Central memory CD8-positive, alpha-beta T cell (primary cell): ENCODE results near the gene ABHD14A.

Experiments used
- ATAC-seq: fragments of 150-1000 bp; cut with Tn5 transposase; replicated peaks from 2 replicates; pipeline ENCODE4 v1.10.0; 2022; ENCODE audit warnings: mild to moderate bottlenecking, moderate FRiP score, moderate number of reproducible peaks; ENCODE audit not compliant: poor library complexity, severe bottlenecking; ENCODE audit errors: extremely low read depth
- DNase-seq, 2 donors: peaks; one replicate each; pipeline ENCODE4 v3.0.0; 2021; ENCODE audit warnings: low spot score in 2 of 2
- H3K27ac Mint-ChIP-seq: one replicate; pipeline ENCODE4 v1.8.0; 2022; ENCODE audit warnings: low read depth, mild to moderate bottlenecking, moderate library complexity, mixed read lengths
- H3K27me3 Mint-ChIP-seq: one replicate; pipeline ENCODE4 v1.8.0; 2022; ENCODE audit warnings: mixed read lengths
- H3K36me3 Mint-ChIP-seq: one replicate; pipeline ENCODE4 v1.8.0; 2022; ENCODE audit warnings: mild to moderate bottlenecking, moderate library complexity, mixed read lengths; ENCODE audit not compliant: insufficient read depth
- H3K4me1 Mint-ChIP-seq: one replicate; pipeline ENCODE4 v1.8.0; 2022; ENCODE audit warnings: mixed read lengths
- H3K4me3 Mint-ChIP-seq: one replicate; pipeline ENCODE4 v1.8.0; 2022; ENCODE audit warnings: mild to moderate bottlenecking, moderate library complexity, mixed read lengths
- H3K9me3 Mint-ChIP-seq: one replicate; pipeline ENCODE4 v1.8.0; 2022; ENCODE audit warnings: mixed read lengths

Gene ABHD14A

DNA sequence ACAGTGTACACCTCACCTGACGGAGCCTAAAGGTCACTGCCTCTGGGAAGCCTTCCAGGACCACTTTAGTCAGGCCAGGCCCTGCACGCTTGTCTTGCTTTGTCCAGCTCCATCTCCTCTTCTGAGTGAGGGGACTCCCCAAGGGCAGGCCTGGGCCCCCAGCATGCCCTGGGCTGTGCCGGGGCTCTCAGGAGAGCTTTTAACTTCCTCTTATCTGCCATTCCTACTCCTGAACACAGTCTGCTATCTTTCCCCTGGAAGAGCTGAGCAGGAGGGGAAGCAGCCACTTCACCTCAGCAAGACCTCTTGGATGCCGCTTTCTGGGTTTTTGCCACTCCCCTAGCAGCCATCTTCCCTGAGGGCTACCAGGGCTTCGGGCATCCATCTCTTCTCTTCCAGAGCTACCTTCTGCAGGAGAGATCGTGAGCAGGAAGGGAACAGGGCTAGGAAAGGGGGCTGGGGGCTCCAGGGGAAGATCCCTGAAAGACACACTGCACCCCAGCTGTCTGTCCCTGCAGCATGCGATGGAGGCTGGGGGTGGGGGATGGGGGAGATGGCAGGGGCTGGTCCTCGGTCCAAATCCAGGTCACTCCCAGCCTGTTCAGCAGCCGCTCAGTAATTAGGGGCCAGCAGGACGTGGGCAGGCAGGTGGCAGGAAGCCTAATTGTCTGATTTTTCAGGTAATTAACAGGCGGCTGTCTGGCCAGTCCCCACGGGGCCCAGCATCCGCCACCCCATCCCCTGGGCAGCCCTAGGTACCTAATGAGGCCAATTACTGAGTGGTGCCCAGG lies 40.8 kb downstream of the ABHD14A start:
- no peaks in the 10 kb centered on the region for H3K9me3 Mint-ChIP-seq
- no peaks in the 10 kb centered on the region for H3K4me1 Mint-ChIP-seq
- no peaks in the 10 kb centered on the region for H3K27me3 Mint-ChIP-seq
- H3K27ac Mint-ChIP-seq, result no peak overlapping the region
- no peak overlapping the region for H3K4me3 Mint-ChIP-seq
- no peak for ATAC-seq
- no peaks in the 10 kb centered on the region for H3K36me3 Mint-ChIP-seq
- no peak for DNase-seq

GRCh38 chr3:52017586-52017985 lies 42.7 kb downstream of the ABHD14A start:
- Mint-ChIP-seq H3K36me3 (no peaks in the 10 kb centered on the region), H3K4me3 (no peak overlapping the region), H3K27me3 (no peaks in the 10 kb centered on the region), H3K9me3 (no peaks in the 10 kb centered on the region), H3K4me1 (no peaks in the 10 kb centered on the region), H3K27ac (no peak overlapping the region)
- DNase-seq (no peak), ATAC-seq (no peak)

DNA sequence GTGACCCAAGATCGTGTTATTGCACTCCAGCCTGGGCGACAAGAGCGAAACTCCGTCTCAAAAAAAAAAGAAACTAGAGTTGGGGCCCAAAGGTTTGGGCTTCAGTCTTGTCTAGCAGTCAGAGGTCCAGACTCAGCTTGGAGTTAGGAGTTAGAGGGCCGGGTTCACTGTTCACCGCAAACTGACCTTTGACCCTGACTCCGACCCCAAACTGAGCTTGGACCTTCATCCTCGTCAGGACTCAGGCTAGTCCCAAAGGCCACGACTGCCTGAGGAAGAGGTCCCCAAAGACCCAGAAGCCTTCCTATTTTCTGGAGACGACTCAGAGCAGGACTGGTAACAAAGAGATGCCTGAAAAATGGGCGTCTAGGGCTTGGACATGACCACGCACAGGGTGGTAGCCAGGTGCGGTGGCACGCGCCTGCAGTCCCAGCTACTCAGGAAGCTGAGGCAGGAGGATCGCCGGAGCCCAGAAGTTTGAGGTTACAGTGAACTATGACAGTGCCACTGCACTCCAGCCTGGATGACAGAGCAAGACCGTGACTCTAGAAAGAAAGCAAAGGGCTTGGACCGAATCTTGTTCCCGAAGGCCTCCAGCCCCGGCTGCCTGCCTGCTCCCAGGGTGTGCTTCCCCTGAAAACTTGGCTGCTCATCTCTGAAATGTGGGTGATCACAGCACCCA lies 43.6 kb downstream of the ABHD14A start:
- Mint-ChIP-seq H3K4me1 (no peaks in the 10 kb centered on the region), H3K27me3 (no peaks in the 10 kb centered on the region), H3K36me3 (no peaks in the 10 kb centered on the region), H3K9me3 (no peaks in the 10 kb centered on the region), H3K27ac (no peak overlapping the region), H3K4me3 (no peak overlapping the region)
- ATAC-seq (no peak), DNase-seq (no peak)

- H3K4me1 Mint-ChIP-seq, result no peaks in the 10 kb centered on the region
These were observed 44.7 kb downstream of the ABHD14A start for GRCh38 chr3:52019352-52020080.

GRCh38 chr3:52020796-52021195 lies 45.9 kb downstream of the ABHD14A start:
- H3K4me3 Mint-ChIP-seq, result no peak overlapping the region
- no peak overlapping the region for H3K27ac Mint-ChIP-seq

More at GRCh38 chr3:52019352-52020080, 44.7 kb downstream of the ABHD14A start:
- no peaks in the 10 kb centered on the region for H3K9me3 Mint-ChIP-seq
- H3K27me3 Mint-ChIP-seq, result no peaks in the 10 kb centered on the region
- ATAC-seq (no peak), DNase-seq (no peak)
- H3K36me3 Mint-ChIP-seq, result no peaks in the 10 kb centered on the region
- H3K27ac Mint-ChIP-seq, result no peak overlapping the region
- no peak overlapping the region for H3K4me3 Mint-ChIP-seq

GRCh38 chr3:52021489-52022268 lies 46.8 kb downstream of the ABHD14A start:
- Mint-ChIP-seq H3K27ac (peak overlapping the region; percentile 7), H3K27me3 (no peaks in the 10 kb centered on the region), H3K9me3 (no peaks in the 10 kb centered on the region), H3K4me3 (no peak overlapping the region), H3K36me3 (no peaks in the 10 kb centered on the region), H3K4me1 (no peaks in the 10 kb centered on the region)
- ATAC-seq (no peak), DNase-seq (no peak)

More at GRCh38 chr3:52020796-52021195, 45.9 kb downstream of the ABHD14A start:
- DNase-seq (no peak), ATAC-seq (no peak)
- no peaks in the 10 kb centered on the region for H3K4me1 Mint-ChIP-seq
- no peaks in the 10 kb centered on the region for H3K36me3 Mint-ChIP-seq
- no peaks in the 10 kb centered on the region for H3K9me3 Mint-ChIP-seq
- H3K27me3 Mint-ChIP-seq, result no peaks in the 10 kb centered on the region

DNA sequence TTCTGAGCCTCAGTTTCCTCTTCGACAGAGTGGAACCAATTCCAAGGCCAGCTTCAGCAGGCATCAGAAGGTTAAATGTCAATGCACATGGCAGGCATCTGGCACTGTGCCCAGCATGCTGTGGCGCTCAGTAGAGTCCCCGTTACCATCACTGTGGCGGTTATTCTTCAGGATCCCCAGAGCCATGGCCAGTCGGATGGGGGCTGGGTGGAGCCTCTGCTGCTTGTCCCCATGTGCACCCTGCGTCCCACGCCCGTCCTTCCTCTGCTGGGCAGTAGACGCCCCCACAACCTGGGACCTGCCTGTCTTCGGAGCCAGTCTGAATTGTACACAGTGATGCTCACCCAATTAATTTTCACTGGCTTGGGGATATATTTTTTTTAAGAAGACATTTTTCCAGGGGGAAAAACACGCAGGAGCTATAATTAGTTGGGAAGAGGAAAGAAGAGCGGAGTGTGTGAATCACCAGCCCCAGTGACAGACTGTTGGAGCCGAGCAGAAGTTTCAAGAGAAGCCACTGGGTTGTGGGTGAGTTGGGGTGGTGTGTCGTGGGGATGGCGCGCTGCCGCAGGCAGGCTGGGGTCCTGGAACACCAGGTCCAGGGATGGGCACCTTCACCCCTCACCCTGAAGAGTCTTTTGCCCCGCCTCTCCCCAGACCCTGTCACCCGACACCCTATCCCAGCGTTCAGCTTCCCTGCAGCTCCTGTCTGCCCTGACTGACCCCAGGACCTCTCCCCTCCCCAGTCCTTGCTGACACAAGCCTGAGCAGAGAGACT lies 47.6 kb downstream of the ABHD14A start:
- Mint-ChIP-seq H3K4me3 (no peak overlapping the region), H3K4me1 (no peaks in the 10 kb centered on the region), H3K36me3 (no peaks in the 10 kb centered on the region), H3K27ac (peak overlapping the region; percentile 7), H3K27me3 (no peaks in the 10 kb centered on the region), H3K9me3 (no peaks in the 10 kb centered on the region)
- ATAC-seq (no peak), DNase-seq (no peak)

GRCh38 chr3:52023101-52023770 lies 48.4 kb downstream of the ABHD14A start:
- Mint-ChIP-seq H3K27me3 (no peaks in the 10 kb centered on the region), H3K9me3 (no peaks in the 10 kb centered on the region), H3K4me3 (no peak overlapping the region), H3K36me3 (no peaks in the 10 kb centered on the region), H3K4me1 (no peaks in the 10 kb centered on the region), H3K27ac (no peak overlapping the region)
- no peak for DNase-seq
- ATAC-seq, result no peak

GRCh38 chr3:52023860-52024764 lies 49.2 kb downstream of the ABHD14A start:
- no peaks in the 10 kb centered on the region for H3K4me1 Mint-ChIP-seq
- H3K4me3 Mint-ChIP-seq, result no peak overlapping the region
- ATAC-seq (no peak), DNase-seq (no peak)
- no peaks in the 10 kb centered on the region for H3K36me3 Mint-ChIP-seq
- no peaks in the 10 kb centered on the region for H3K9me3 Mint-ChIP-seq
- peak overlapping the region; percentile 18 for H3K27ac Mint-ChIP-seq
- H3K27me3 Mint-ChIP-seq, result no peaks in the 10 kb centered on the region

GRCh38 chr3:52024765-52025452 lies 50.0 kb downstream of the ABHD14A start:
- ATAC-seq, result no peak
- no peaks in the 10 kb centered on the region for H3K9me3 Mint-ChIP-seq
- H3K4me3 Mint-ChIP-seq, result no peak overlapping the region
- DNase-seq, result no peak
- no peak overlapping the region for H3K27ac Mint-ChIP-seq
- H3K27me3 Mint-ChIP-seq, result no peaks in the 10 kb centered on the region
- no peaks in the 10 kb centered on the region for H3K36me3 Mint-ChIP-seq
- H3K4me1 Mint-ChIP-seq, result no peaks in the 10 kb centered on the region
